ENCODE measurements around the gene TBC1D4. TPM values are rescaled to one million over a fixed set of nuclear protein-coding genes. Genes with fewer than 3 reads are reported as not detected.
"Not testable (repeated sequence)": the region's sequence is repeated elsewhere in the genome, so short reads cannot be mapped to it uniquely, and the experiment has no call there.

The TBC1D4 gene
- total RNA-seq, 2 donors from 2014 or later, result 27.6 to 56.1 TPM

GRCh38 chr13:75443356-75443958 is 38.5 kb downstream of the TBC1D4 start:
- 80% methylated on average over 8 of the region's 8 CpGs for WGBS
- Histone ChIP-seq H3K27ac (no peak overlapping the region), H3K4me3 (no peak overlapping the region), H3K27me3 (replicated peaks; ENCODE audit: insufficient read depth) (no peaks in the 10 kb centered on the region), H3K36me3 (no peaks in the 10 kb centered on the region), H3K9me3 (no peaks in the 10 kb centered on the region), H3K4me1 (replicated peaks) (no peaks in the 10 kb centered on the region)
- no peak for DNase-seq (ENCODE audit: low spot score)
- intact Hi-C loops (cut with DNase I), result no loop called here
- TF ChIP-seq POLR2AphosphoS5 (IDR thresholded peaks at IDR 0.05) (no peak), POLR2A (IDR thresholded peaks at IDR 0.05) (no peak)
- TF ChIP-seq, protein P1, sequence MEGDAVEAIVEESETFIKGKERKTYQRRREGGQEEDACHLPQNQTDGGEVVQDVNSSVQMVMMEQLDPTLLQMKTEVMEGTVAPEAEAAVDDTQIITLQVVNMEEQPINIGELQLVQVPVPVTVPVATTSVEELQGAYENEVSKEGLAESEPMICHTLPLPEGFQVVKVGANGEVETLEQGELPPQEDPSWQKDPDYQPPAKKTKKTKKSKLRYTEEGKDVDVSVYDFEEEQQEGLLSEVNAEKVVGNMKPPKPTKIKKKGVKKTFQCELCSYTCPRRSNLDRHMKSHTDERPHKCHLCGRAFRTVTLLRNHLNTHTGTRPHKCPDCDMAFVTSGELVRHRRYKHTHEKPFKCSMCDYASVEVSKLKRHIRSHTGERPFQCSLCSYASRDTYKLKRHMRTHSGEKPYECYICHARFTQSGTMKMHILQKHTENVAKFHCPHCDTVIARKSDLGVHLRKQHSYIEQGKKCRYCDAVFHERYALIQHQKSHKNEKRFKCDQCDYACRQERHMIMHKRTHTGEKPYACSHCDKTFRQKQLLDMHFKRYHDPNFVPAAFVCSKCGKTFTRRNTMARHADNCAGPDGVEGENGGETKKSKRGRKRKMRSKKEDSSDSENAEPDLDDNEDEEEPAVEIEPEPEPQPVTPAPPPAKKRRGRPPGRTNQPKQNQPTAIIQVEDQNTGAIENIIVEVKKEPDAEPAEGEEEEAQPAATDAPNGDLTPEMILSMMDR (IDR thresholded peaks at IDR 0.05), result no peak

DNA sequence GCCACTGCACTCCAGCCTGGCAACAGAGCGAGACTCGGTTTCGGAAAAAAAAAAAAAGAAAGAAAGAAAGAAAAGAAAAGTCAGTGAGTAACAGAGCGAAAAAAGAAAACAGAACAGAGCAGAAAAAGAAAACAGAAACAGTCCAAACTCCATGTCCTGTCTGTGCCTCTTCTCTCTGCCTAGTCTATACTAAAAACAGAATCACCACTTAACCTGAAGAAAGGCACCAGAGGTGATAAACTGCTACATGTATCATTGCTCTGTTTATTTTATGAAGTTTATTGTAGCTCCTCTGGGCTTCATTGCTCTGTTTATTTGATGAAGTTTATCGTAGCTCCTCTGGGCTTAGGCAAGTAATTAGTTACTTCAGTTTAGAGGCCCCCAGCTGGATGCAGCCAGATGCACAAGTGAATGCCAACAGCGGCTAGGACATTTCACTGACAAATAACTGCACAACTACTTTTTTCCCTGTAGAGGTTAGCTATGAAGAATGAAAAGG is 39.2 kb downstream of the TBC1D4 start:
- intact Hi-C loops (cut with DNase I), result no loop called here
- TF ChIP-seq POLR2A (IDR thresholded peaks at IDR 0.05), result no peak
- TF ChIP-seq, protein P1 (IDR thresholded peaks at IDR 0.05), result no peak
- no peak for TF ChIP-seq POLR2AphosphoS5 (IDR thresholded peaks at IDR 0.05)
- Histone ChIP-seq H3K36me3 (no peaks in the 10 kb centered on the region), H3K27me3 (replicated peaks; ENCODE audit: insufficient read depth) (no peaks in the 10 kb centered on the region), H3K27ac (no peak overlapping the region), H3K4me1 (replicated peaks) (no peaks in the 10 kb centered on the region), H3K9me3 (no peaks in the 10 kb centered on the region), H3K4me3 (no peak overlapping the region)
- DNase-seq (ENCODE audit: low spot score), result no peak
- 82% methylated on average over 6 of the region's 6 CpGs for WGBS

- intact Hi-C loops (cut with DNase I), result no loop called here
- no peak overlapping the region for H3K27ac ChIP-seq
- TF ChIP-seq, protein P1 (IDR thresholded peaks at IDR 0.05), result no peak
- no peak for TF ChIP-seq POLR2AphosphoS5 (IDR thresholded peaks at IDR 0.05)
- TF ChIP-seq POLR2A (IDR thresholded peaks at IDR 0.05), result no peak
- no peaks in the 10 kb centered on the region for H3K4me1 ChIP-seq (replicated peaks)
- no peaks in the 10 kb centered on the region for H3K36me3 ChIP-seq
- H3K4me3 ChIP-seq, result no peak overlapping the region
- WGBS, result 85% methylated on average over 2 of the region's 2 CpGs
- no peak for DNase-seq (ENCODE audit: low spot score)
- H3K27me3 ChIP-seq (replicated peaks; ENCODE audit: insufficient read depth), result no peaks in the 10 kb centered on the region
- H3K9me3 ChIP-seq, result no peaks in the 10 kb centered on the region
These were observed 41.9 kb downstream of the TBC1D4 start for GRCh38 chr13:75440100-75440499.

GRCh38 chr13:75437582-75438318 is 44.2 kb downstream of the TBC1D4 start:
- no peak overlapping the region for H3K27ac ChIP-seq
- H3K4me3 ChIP-seq, result no peak overlapping the region
- no peaks in the 10 kb centered on the region for H3K4me1 ChIP-seq (replicated peaks)
- no peaks in the 10 kb centered on the region for H3K27me3 ChIP-seq (replicated peaks; ENCODE audit: insufficient read depth)
- 46% methylated on average over 4 of the region's 4 CpGs for WGBS
- DNase-seq (ENCODE audit: low spot score), result no peak
- no peak for TF ChIP-seq POLR2AphosphoS5 (IDR thresholded peaks at IDR 0.05)
- TF ChIP-seq POLR2A (IDR thresholded peaks at IDR 0.05), result no peak
- TF ChIP-seq, protein P1 (IDR thresholded peaks at IDR 0.05), result no peak
- no peaks in the 10 kb centered on the region for H3K36me3 ChIP-seq
- intact Hi-C loops (cut with DNase I), result no loop called here
- H3K9me3 ChIP-seq, result no peaks in the 10 kb centered on the region

DNA sequence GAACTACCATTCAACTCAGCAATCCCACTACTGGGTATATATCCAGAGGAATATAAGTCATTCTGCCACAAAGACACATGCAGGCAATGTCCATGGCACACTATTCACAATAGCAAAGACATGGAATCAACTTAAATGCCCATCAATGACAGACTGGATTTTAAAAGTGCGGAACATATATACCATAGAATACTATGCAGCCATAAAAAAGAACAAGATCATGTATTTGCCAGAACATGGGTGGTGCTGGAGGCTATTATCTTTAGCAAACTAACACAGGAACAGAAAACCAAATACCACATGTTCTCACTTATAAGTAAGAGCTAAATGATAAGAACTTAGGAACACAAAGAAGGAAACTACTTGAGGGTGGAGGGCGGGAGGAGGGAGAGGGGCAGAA is 47.8 kb downstream of the TBC1D4 start:
- H3K27me3 ChIP-seq (replicated peaks; ENCODE audit: insufficient read depth); H3K27ac ChIP-seq; H3K36me3 ChIP-seq; H3K4me3 ChIP-seq; H3K4me1 ChIP-seq (replicated peaks); DNase-seq (ENCODE audit: low spot score); H3K9me3 ChIP-seq; intact Hi-C loops (cut with DNase I): not testable (repeated sequence)
- WGBS, result 95% methylated on average over 2 of the region's 2 CpGs

Data from prostate gland (tissue), 2 donors.